ENCODE measurements around the gene AGBL1.

GRCh38 chr15:86623236-86623635 is 543.6 kb downstream of the AGBL1 start:
- TF ChIP-seq EZH2phosphoT487 (IDR thresholded peaks at IDR 0.05; ENCODE audit: insufficient read depth, low read depth) (no peak), EZH2 (IDR thresholded peaks at IDR 0.05; ENCODE audit: insufficient read depth, poor library complexity, severe bottlenecking) (no peak)

All from GM23248 (cell line).